PC-9 (cell line): ENCODE data around the gene PRR14.

Source experiments
- EZH2 ChIP-seq: fragments of 200-600 bp; sonication (generic); IDR thresholded peaks from 2 replicates; pipeline ENCODE4 v1.8.0; 2017; ENCODE audit warnings: antibody characterized with exemption, low read depth
- TF ChIP-seq, protein P1 (sequence below): fragments of 200-600 bp; sonication (generic); conservative IDR thresholded peaks from 2 replicates; pipeline ENCODE4 v1.6.1; 2017; ENCODE audit warnings: mixed run types, antibody characterized with exemption, mild to moderate bottlenecking, moderate library complexity

DNA sequence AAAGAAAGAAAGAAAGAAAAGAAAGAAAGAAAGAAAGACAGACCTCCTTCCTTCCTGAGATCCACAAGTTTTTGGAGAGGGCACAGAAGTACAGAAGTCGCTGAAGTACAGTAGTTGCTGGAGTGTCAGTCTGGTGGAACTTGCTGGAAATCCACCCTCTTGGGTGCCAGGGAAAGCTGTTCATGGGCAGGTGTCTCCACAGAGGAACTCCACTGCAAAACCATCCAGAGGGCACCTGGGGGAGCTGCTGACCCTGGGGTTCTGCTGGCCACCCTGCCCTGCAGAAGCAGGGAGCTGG, 3.5 kb upstream of the PRR14 start:
- TF ChIP-seq, protein P1, sequence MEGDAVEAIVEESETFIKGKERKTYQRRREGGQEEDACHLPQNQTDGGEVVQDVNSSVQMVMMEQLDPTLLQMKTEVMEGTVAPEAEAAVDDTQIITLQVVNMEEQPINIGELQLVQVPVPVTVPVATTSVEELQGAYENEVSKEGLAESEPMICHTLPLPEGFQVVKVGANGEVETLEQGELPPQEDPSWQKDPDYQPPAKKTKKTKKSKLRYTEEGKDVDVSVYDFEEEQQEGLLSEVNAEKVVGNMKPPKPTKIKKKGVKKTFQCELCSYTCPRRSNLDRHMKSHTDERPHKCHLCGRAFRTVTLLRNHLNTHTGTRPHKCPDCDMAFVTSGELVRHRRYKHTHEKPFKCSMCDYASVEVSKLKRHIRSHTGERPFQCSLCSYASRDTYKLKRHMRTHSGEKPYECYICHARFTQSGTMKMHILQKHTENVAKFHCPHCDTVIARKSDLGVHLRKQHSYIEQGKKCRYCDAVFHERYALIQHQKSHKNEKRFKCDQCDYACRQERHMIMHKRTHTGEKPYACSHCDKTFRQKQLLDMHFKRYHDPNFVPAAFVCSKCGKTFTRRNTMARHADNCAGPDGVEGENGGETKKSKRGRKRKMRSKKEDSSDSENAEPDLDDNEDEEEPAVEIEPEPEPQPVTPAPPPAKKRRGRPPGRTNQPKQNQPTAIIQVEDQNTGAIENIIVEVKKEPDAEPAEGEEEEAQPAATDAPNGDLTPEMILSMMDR, result no peak
- TF ChIP-seq EZH2, result no peak
